HG03457 (cell line): ENCODE measurements around the gene WDR17.

Experiments used
- ATAC-seq: cut with Tn5 transposase; IDR thresholded peaks from one replicate; pipeline ENCODE4 v1.9.1; 2021; ENCODE audit warnings: moderate number of reproducible peaks; ENCODE audit not compliant: unreplicated experiment

The WDR17 gene

DNA sequence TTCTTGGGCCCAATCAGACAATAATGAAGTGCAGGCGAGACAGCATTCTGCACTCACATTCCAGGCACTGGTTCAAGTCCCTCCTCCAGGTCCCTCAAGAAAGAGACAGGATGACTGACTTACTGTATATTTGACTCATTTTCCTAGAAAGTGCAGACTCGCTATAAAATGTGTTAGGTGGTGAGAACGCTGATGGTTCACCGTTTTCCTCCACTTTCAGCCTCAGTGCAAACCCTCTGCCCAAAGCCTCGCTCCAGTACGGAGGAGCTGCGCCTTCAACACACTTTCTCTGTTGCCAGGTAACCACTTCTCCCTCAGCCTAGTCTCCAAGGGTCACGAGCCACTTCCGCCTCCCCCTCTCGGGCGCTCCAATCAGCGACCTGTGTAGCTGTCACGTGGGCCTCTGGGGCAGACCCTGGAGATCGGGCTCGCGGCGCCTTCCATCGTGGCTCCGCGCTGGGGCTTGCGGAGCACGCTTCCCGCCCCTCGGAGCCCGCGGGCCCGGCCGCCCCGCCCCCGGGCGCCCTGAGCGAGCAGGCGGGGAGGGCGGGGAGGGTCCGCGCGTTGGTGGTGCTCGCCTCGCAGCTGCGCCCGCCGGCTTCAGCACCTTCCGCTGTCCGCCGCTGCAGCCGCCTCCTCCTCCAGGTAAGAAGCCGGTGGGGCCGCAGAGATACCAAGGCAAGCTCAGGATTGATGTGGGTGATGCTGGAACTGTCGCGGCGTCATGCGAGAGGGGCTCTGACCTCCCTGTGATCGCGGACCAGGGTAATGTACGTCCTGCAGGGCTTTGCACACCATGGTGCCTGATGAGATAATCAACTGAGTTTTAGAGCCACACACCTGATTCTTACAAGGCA lies at the start of gene WDR17:
Gene WDR17, plus strand, starts transcription at position 407 of the 857 bp plus-strand sequence. CDS start 45,740 bp downstream, outside the sequence.
- ATAC-seq = peak; percentile 100

DNA sequence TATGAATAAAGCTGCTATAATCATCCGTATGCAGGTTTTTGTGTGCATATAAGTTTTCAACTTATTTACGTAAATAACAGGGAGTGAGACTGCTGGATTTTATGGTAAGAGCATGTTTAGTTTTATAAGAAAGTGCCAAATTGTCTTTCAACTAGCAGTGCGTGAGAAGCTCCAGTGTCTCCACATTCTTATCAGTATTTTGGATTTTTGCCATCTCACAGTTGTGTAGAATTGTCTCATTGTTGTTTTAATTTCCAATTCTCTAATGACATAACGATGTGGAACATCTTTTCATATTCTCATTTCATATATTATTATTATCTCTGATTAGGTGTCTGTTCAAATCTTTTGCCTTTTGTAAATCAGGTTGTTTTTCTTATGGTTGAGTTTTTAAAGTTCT lies 49.0 kb upstream of the WDR17 start:
- no peak for ATAC-seq

DNA sequence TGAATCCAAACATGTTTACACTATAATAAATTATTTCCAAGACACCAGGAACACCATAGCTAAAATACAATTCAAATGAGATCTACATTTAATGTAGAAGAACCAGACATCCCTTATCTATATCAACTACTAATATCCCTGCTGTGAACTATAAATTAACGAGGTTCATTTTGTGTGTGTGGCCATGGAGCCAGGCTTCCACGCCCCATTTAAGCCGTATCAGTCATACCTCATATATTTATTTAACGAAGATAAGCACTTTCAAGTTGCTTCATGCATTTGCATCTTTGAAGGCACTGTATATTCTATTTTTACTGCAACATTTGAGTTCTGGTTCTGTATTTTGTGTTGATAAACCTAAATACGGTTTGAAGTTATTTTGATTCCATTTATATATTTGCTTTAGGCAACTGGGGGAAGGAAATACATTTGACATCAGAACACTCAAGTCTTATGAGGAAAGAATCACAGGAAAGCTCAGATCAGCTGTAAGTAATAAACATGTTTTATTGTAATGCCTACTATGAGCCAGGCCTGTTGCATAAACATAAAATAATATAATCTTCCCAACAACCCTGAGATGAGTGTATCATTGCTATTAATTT lies 45.1 kb upstream of the WDR17 start:
- ATAC-seq = no peak

DNA sequence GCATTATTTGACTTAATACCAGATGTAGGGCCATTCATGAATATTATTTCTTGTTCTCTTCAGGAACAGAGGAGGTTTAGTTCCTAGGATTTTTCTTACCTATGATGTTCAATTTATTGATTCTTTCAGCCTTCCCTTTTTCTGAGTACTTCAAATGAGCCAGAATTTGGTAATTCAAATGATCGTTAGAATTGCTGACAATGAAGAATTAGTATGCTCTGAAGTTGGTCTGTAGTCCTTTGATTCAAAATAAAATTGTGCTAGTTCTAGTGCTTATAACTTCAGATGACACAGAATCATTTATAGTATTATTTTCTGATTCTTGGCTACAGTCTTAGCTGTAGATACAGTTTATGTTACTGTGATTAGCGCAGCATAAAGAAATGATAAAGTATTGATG lies 35.2 kb upstream of the WDR17 start:
- no peak for ATAC-seq

DNA sequence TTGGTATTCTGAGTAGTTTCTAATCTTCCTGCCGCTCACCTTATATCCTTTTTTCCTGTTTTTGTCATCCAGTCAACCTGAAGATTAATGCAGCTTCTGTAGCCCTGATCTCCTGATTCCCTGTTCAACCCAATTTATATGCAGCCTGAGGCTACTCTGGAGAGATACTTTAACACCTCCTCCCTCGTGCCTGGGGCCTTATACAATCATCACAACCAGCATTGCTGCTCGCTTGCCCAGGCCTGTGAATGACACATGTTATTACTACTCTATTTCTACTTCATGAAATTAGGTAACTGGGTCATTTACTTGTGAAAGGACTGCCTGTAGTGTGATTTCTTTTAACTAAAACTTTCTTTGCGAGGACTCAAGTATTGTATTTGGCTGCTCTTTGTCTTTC lies 33.7 kb upstream of the WDR17 start:
- no peak for ATAC-seq

DNA sequence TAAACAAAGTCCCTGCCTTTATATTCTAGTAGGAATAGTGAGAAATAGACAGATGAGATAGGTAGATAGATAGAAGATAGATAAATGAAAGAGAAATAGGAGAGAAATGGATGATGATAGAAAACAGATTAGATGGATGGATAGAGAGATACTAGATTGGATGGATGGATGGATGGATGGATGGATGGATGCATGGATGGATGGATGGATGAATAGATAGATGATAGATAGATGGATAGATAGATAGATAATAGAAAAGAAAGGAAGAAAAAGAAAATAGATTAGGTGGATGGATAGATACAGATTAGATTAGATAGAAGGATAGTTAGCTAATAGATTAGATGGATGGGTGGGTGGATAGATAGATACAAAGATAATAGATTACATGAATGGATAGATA lies 33.2 kb upstream of the WDR17 start:
- ATAC-seq = no peak

DNA sequence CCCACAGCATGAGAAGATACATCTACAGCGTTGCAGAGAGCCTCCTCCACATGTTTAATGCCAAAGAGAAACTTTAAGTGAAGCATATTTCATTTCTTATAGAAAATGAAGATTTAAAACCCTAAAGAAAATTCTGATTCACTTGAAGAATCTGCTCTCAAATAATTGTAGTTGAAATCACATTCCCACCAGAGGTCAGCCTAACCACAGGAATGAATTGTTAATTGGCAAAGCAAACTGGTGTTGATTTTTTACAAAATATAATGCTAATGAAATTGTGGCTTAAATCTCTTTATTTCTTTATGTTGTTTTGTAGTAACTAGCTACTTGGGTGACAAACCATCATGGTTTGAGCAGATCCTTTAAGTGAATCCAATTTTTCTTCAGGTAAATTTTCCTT lies 31.1 kb upstream of the WDR17 start:
- no peak for ATAC-seq

DNA sequence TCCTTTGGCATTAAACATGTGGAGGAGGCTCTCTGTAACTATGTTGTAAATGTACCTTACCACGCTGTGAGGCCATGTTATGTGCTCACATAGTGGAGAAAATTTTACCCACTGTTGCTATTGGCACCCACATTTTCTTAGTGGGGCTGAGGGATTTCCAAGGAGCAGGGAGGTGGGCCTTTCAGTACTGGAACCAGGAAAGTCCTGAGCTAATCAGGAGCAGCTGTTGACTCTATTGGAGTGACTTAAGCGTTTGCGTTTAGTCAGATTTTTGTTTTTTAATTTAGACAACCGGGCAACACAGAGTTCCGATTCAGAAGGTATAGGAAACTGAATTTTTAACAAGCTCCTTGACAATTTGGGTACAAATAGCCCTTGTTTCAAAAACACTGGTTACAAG lies 30.7 kb upstream of the WDR17 start:
- ATAC-seq = no peak

DNA sequence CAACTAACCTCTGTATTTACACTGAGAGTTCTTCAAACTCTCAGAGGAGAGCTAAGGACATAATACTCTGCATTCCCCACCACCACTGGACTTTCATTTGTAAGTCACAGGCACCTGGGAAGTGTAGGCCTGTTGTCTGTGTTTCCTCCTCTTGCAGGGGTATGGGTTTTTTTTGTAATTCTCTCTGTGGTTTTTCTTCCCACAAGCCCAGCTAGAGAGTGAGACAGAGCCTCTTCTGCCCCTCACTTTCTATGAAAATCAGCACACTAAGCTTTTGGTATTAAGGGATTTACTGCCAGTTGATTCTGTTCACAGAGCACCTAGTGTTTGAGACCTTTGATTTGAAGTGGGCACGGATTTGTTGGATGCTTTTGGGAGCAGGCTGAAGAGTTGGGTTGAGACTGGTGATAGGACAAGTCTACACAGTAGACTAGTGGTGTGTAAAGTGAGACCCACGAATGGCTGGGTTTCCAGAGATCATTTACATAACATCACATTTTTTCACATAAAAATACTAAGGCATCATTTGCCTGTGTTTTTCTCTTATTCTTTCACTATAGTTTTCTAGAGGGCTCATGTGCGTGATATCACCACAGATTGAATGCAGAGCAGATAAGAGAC lies 28.9 kb upstream of the WDR17 start:
- peak; percentile 64 for ATAC-seq

DNA sequence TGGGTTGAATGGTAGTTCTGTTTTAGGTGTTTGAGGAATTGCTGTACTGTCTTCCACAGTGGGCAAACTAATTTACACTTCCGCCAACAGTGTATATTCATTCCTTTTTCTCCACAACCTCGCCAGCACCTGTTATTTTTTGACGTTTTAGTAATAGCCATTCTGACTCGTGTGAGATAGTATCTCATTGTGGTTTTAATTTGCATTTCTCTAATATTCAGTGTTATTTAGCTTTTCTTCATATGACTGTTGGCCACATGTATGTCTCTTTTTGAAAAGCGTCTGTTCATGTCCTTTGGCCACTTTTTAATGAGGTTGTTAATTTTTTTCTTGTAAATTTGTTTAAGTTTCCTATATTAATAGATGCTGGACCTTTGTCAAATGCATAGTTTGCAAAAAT lies 26.9 kb upstream of the WDR17 start:
- peak; percentile 42 for ATAC-seq

DNA sequence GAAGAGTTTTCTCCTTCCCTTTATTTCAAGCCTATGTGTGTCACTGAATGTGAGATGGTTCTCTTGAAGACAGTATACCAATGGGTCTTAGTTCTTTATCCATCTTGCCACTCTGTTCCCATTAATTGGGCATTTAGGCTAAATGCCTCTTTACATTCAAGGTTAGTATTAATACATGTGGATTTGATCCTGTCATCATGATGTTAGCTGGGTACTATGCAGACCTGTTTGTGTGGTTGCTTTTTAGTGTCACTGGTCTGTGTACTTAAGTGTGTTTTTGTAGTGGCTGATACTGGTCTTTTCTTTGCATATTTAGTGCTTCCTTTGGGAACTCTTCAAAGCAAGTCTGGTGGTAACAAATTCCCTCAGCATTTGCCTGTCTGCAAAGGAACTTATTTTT lies 23.4 kb upstream of the WDR17 start:
- no peak for ATAC-seq

DNA sequence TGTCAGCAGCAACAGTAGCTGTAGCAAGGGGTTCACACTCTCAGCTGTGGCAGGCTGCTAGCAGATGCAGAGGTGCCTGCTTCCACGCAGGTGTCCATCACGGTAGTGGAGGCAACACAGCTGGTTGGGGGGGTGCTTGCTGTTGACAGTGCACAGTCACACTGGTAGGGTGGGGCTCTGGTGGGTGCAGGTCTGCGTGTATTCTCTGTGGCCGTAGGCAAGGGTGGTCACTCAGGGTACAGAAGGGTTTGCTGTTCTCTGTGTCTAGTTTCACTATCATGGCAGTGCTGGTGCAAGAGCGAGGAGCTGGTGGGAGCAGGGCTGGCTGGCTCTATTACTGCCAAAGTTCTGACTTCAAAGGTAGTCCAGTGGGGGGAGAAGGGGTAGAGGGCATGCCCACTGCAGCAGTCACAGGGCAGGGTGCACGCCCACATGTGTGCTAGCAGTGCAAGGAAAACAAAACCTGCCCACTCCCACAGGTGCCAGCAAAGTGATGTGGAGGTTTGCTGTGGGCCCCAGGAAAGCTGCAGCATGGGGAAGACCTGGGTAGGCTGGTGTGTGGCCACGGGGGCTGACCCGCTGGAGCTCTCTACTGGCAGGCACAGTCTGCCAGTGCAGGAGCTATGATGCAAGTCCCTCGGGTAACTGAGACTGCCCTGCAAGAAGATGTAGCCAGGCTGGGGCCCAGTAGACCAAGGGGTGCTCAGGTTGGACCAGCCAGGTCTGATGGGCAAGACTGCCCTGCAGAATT lies 21.6 kb upstream of the WDR17 start:
- no peak for ATAC-seq

DNA sequence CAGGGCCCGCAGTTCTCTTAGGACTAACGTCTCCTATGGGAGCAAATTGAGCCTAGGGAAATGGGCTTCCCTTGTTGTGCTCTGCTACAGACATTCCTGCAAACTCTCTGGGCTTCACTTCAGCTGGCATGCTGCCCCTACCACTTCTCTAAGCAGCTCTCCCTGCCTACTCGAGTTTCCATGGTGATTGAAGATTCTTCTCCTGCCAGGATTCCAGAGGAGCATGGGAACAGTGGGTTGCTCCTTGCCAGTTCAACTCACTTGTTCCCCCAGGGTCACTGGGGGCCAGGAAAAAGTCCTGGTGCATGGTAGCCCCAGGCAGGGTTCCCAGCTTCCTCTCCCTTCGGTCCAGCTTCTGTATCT lies 21.1 kb upstream of the WDR17 start:
- ATAC-seq = no peak

DNA sequence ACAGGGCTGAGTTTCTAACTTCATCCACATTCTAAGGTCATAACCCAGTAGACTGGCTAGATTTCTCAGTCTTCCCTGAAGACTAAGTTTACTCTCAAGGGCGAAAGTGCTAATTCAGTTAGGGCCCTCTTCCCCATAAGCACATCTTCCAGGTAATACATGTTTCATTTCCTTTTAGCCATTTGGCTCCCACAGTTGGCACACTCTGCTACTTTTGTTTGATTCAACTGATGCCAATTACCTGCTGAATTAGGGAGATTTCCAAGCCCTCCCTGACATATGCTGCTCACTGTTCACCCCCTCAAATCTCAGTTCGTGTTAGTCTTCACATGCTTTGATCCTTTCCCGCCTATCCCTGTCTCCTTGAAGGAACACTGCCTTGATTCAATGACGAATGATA lies 17.0 kb upstream of the WDR17 start:
- ATAC-seq = no peak

DNA sequence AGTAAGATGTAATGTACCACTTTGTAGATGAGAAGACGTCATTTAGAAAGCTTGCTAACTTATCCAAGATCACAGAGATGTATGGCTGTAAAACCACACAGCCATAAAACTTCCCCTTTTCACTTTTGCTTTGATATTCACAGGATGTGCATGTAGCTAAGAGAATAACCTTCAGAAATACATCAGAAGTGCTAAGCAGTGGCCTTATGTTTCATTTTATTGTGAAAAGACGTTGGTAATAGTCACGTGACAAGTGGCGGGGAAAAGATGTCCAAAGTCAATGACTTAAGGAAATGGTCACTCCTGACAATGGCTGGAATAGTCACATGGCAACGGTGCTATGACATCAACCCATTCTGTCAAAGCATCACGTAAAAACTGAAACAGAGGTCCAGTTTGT lies 12.9 kb upstream of the WDR17 start:
- ATAC-seq = peak; percentile 98

DNA sequence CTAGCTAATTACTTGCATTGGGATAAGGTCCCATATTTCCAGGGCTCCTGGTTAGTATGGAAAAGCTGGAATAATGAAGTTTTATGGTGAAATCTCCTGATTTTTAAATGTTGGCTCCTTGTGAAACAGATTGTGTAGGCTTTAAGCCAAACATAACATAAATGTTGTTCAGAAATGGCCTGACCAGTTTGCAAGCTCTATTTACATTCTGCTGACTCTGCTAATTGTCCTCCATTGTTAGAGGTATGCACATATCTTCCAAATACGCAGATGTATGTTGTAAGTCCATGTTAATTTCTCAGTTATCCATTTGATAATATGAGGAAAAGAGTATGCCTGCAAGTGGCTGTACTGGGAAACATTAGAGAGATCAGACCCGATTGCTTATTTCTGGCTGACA lies 11.9 kb upstream of the WDR17 start:
- ATAC-seq = no peak

DNA sequence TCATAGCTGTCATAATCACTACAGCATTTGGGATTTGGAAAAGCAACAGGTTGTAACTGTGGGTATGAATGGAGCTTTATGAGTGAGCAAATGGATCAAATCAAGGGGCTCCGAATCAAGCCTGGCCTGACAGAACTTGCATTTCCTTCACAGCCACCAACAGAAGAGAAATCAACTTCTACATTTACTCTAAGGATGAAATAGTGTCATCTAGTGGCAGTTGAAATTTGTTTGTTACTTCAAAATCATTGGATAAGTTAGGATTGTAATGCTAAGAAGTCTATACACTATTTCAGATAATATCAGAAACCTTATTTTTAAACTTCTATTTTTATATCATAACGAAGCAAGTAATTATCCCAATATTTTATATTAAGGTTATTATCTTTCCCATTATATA lies 10.7 kb upstream of the WDR17 start:
- no peak for ATAC-seq

DNA sequence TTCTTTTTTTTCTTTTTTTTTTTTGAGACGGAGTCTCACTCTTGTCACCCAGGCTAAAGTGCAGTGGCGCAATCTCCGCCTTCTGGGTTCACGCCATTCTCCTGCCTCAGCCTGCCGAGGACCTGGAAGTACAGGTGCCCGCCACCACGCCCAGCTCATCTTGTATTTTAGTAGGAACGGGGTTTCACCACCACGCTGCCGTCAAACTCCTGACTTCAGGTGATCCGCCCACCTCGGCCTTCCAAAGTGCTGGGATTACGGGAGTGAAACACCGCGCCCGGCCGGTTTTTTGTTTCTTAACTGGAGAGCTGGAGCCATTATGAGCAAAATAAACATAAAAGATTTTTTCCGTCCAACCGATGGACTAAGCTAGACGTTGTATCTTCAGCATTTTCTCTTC lies 1.9 kb upstream of the WDR17 start:
- no peak for ATAC-seq

DNA sequence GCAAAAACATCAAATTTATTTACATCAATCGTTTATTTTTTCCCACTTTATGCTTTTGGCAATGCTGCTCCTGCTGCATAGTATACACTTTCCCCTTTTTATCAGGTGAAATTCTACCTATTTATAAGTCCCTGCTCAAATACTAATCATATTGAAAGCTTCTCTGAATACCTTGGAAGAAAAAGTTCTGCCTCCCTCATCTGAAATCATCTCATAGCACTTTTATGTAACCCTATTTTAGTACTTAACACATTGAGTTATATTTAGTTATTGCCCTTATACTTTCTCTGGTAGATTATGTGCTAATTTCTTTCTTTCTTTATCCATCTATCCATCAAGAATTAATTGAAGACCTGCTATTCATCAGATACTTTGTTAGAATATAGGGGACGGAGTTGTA lies 1.1 kb upstream of the WDR17 start:
- no peak for ATAC-seq

DNA sequence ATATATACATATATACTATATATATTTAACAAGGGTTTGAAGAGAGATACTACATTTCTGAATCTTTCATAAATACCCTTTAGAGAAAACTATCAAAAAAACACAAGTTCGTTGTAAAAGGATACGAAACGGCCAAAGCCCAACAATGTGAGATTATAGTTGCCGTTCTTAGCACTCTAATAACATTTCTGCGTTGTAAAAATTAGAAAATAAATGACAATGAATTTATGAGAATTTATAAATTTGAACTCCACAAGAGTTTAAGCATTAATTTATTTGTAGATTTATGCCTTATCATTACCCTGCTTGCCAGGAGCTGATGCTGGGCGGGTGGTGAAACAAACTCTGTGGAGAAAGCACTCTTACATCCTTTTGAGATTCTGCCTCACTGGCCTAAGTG lies 1.1 kb downstream of the WDR17 start:
- ATAC-seq = no peak

DNA sequence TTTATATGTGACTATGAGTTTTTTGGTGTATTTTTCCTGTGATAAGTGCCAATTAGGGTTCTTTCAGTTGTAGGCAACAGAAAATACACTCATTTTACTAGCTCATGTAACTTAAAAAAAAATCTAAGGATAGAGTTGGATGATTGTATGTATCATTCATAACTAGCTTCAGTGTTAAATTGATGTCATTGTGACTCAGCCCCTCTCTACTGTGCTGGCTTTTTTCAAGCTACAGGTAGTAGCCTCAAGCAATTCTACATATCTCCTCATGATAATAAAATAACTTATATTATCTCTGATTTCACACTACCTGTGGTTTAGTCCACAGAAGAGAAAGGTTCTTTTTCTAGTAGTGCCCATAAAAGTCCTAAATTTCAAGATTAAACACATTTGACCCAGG lies 11.9 kb downstream of the WDR17 start:
- no peak for ATAC-seq

DNA sequence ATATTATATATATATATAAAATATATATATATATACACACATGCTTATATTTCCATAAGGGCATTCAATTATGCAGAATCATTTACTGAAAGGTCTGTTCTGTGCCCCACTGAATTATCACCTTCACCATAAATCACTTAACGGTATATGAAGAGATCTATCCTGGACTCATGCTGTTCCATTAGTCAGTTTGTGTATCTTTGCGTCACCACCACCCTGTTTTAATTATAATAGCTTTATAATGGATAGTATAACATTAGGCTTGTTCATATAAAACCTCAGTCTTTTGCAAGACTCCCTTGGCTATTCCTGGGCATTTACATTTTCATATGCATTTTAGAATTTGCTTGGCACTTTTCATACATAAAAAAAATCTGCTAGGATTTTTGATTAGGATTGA lies 19.1 kb downstream of the WDR17 start:
- ATAC-seq = no peak
